HG03064 (cell line): ENCODE measurements around the gene CFAP57.
"Not testable (repeated sequence)": the region's sequence is repeated elsewhere in the genome, so short reads cannot be mapped to it uniquely, and the experiment has no call there.

ENCODE experiments used
- ATAC-seq: cut with Tn5 transposase; IDR thresholded peaks from one replicate; pipeline ENCODE4 v1.9.1; 2021; ENCODE audit warnings: low read depth; ENCODE audit not compliant: unreplicated experiment

Gene CFAP57

DNA sequence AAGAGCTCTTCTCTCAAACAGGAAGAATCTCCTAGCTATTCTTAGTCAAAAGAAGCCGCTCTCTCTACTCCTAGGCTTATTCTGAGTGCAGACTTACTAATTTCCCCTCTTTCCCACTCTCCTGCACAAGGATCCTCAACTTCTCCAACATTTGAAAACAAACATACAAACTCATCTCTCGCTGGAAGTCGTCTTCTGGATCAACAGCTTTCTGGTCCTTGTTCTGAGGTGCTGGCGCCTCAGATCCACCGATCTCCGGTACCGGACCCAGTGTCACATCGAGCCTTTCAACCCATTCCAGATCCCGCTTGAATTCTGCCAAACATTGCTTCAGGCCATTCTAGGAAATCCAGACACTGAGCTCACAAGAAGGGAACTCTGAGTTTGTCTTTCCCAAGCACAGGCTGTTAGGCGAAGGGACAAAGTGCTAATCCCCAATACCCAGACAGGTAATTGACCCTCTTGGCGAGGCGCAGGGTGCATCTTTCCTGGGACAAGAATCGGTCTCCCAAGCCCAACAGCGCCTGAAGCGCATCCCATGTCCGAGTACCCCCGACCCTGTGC lies 736 bp upstream of the CFAP57 start:
- no peak for ATAC-seq

- peak; percentile 32 for ATAC-seq
Measured at GRCh38 chr1:43172527-43172972, 420 bp downstream of the CFAP57 start.

- no peak for ATAC-seq
Measured at GRCh38 chr1:43174873-43175272, 2.7 kb downstream of the CFAP57 start.

DNA sequence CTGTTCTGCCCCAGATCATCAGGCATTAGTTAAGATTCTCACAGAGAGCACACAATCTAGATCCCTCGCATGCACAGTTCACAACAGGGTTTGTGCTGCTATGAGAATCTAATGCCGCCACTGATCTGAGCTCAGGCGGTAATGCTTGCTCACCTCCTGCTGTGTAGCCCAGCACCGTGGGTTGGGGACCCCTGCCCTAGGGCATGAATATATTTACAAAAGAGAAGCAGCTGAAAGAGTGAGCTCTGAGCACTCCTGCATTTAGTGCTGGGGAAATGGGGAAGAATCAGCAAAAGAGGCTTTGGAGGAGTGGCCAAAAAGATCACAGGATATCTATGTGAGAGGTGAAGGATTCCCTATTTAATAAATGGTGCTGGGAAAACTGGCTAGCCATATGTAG lies 5.6 kb downstream of the CFAP57 start:
- ATAC-seq, result no peak

- ATAC-seq, result no peak
Measured at GRCh38 chr1:43184388-43184787, 12.3 kb downstream of the CFAP57 start.

DNA sequence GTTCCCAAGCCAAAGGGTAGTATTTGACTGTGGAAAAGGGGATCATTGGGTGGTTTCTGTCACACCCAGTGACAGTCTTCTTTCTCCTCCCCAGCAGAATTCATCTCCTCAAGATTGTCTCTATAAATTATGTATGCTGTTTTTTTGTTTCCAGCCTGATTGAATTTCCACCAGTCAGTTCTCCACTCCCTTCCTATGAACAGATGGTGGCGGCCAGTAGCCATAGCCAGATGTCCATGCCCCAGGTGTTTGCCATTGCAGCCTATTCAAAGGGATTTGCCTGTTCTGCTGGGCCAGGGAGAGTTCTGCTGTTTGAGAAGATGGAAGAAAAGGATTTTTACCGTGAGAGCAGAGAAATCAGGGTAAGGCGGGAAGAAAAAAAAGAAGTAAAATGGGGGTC lies 12.9 kb downstream of the CFAP57 start:
- ATAC-seq, result no peak

- no peak for ATAC-seq
Measured at GRCh38 chr1:43188106-43188505, 16.0 kb downstream of the CFAP57 start.

GRCh38 chr1:43194509-43194908 lies 22.4 kb downstream of the CFAP57 start:
- no peak for ATAC-seq

- ATAC-seq, result no peak
Measured at GRCh38 chr1:43197343-43198127, 25.4 kb downstream of the CFAP57 start.

GRCh38 chr1:43199093-43199726 lies 27.1 kb downstream of the CFAP57 start:
- ATAC-seq, result no peak

- no peak for ATAC-seq
Measured at GRCh38 chr1:43203859-43204258, 31.7 kb downstream of the CFAP57 start.

- no peak for ATAC-seq
Measured at GRCh38 chr1:43204394-43204793, 32.3 kb downstream of the CFAP57 start.

DNA sequence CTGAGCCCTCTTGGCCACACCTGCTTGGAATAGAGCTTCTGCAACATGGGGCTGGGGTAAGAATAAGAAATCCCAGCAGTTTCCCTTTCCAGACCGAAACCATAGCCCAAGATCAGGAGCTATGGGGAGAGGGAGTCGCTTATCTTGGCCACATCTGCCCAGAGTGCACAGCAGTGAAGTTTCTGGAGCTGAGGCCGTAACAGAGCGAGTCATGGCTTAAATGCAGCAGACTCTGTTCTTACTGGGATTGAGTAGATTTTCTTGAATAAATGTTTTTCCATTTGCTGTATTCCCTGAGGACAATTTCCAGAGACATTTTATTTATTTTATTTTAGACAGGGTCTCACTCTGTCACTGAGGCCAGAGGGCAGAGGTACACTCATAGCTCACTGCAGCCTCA lies 33.5 kb downstream of the CFAP57 start:
- ATAC-seq, result no peak

- no peak for ATAC-seq
Measured at GRCh38 chr1:43206600-43207228, 34.6 kb downstream of the CFAP57 start.

GRCh38 chr1:43207229-43207853 lies 35.2 kb downstream of the CFAP57 start:
- no peak for ATAC-seq

GRCh38 chr1:43208277-43208676 lies 36.1 kb downstream of the CFAP57 start:
- not testable (repeated sequence) for ATAC-seq

- ATAC-seq, result no peak
Measured at GRCh38 chr1:43214501-43215444, 42.6 kb downstream of the CFAP57 start.

- ATAC-seq, result no peak
Measured at GRCh38 chr1:43217747-43218146, 45.6 kb downstream of the CFAP57 start.

- ATAC-seq, result peak; percentile 71
Measured at GRCh38 chr1:43220905-43221778, 49.0 kb downstream of the CFAP57 start.
